ENCODE measurements around the gene TRIM56.
"Not testable (repeated sequence)": the region's sequence is repeated elsewhere in the genome, so short reads cannot be mapped to it uniquely, and the experiment has no call there.

Gene TRIM56

GRCh38 chr7:101113836-101114235, 28.6 kb downstream of the TRIM56 start:
- DNase-seq (ENCODE audit: low read depth, low spot score): no peak
- Histone ChIP-seq H3K9me3 (ENCODE audit: low read depth, low read length) (no peaks in the 10 kb centered on the region), H3K36me3 (ENCODE audit: insufficient read depth, low read length) (no peaks in the 10 kb centered on the region), H3K9ac (ENCODE audit: insufficient read length) (no peak overlapping the region), H3K4me3 (no peak overlapping the region), H3K27ac (no peak overlapping the region)
- TF ChIP-seq EZH2 (IDR thresholded peaks at IDR 0.05) (no peak), FOXP2 (optimal IDR thresholded peaks at IDR 0.05; ENCODE audit: control extremely low read depth, extremely low read length, insufficient read depth) (no peak), POLR2AphosphoS5 (IDR thresholded peaks at IDR 0.05; ENCODE audit: borderline replicate concordance, low read depth, low read length) (no peak)

GRCh38 chr7:101114492-101114891, 29.2 kb downstream of the TRIM56 start:
- DNase-seq (ENCODE audit: low read depth, low spot score): no peak

GRCh38 chr7:101115215-101115614, 29.9 kb downstream of the TRIM56 start:
- TF ChIP-seq POLR2AphosphoS5 (IDR thresholded peaks at IDR 0.05; ENCODE audit: borderline replicate concordance, low read depth, low read length) (no peak), EZH2 (IDR thresholded peaks at IDR 0.05) (no peak), FOXP2 (optimal IDR thresholded peaks at IDR 0.05; ENCODE audit: control extremely low read depth, extremely low read length, insufficient read depth) (no peak)
- Histone ChIP-seq H3K9me3 (ENCODE audit: low read depth, low read length) (no peaks in the 10 kb centered on the region), H3K36me3 (ENCODE audit: insufficient read depth, low read length) (no peaks in the 10 kb centered on the region), H3K27ac (no peak overlapping the region), H3K9ac (ENCODE audit: insufficient read length) (no peak overlapping the region), H3K4me3 (no peak overlapping the region)
- no peak for DNase-seq (ENCODE audit: low read depth, low spot score)

More at GRCh38 chr7:101114492-101114891, 29.2 kb downstream of the TRIM56 start:
- TF ChIP-seq FOXP2 (optimal IDR thresholded peaks at IDR 0.05; ENCODE audit: control extremely low read depth, extremely low read length, insufficient read depth): no peak
- TF ChIP-seq POLR2AphosphoS5 (IDR thresholded peaks at IDR 0.05; ENCODE audit: borderline replicate concordance, low read depth, low read length): no peak
- no peak overlapping the region for H3K4me3 ChIP-seq
- H3K27ac ChIP-seq: no peak overlapping the region
- H3K36me3 ChIP-seq (ENCODE audit: insufficient read depth, low read length): no peaks in the 10 kb centered on the region
- H3K9ac ChIP-seq (ENCODE audit: insufficient read length): no peak overlapping the region
- H3K9me3 ChIP-seq (ENCODE audit: low read depth, low read length): no peaks in the 10 kb centered on the region

GRCh38 chr7:101116898-101117297, 31.6 kb downstream of the TRIM56 start:
- DNase-seq (ENCODE audit: low read depth, low spot score): no peak
- Histone ChIP-seq H3K9ac (ENCODE audit: insufficient read length) (no peak overlapping the region), H3K4me3 (no peak overlapping the region), H3K9me3 (ENCODE audit: low read depth, low read length) (no peaks in the 10 kb centered on the region), H3K27ac (no peak overlapping the region), H3K36me3 (ENCODE audit: insufficient read depth, low read length) (no peaks in the 10 kb centered on the region)
- no peak for TF ChIP-seq FOXP2 (optimal IDR thresholded peaks at IDR 0.05; ENCODE audit: control extremely low read depth, extremely low read length, insufficient read depth)
- no peak for TF ChIP-seq EZH2 (IDR thresholded peaks at IDR 0.05)
- TF ChIP-seq POLR2AphosphoS5 (IDR thresholded peaks at IDR 0.05; ENCODE audit: borderline replicate concordance, low read depth, low read length): no peak

- no peak for DNase-seq (ENCODE audit: low read depth, low spot score)
- H3K4me3 ChIP-seq: no peak overlapping the region
- no peak overlapping the region for H3K27ac ChIP-seq
- H3K36me3 ChIP-seq (ENCODE audit: insufficient read depth, low read length): no peaks in the 10 kb centered on the region
- H3K9ac ChIP-seq (ENCODE audit: insufficient read length): no peak overlapping the region
- TF ChIP-seq EZH2 (IDR thresholded peaks at IDR 0.05): no peak
- no peak for TF ChIP-seq POLR2AphosphoS5 (IDR thresholded peaks at IDR 0.05; ENCODE audit: borderline replicate concordance, low read depth, low read length)
- no peak for TF ChIP-seq FOXP2 (optimal IDR thresholded peaks at IDR 0.05; ENCODE audit: control extremely low read depth, extremely low read length, insufficient read depth)
- H3K9me3 ChIP-seq (ENCODE audit: low read depth, low read length): no peaks in the 10 kb centered on the region
Measured at GRCh38 chr7:101118856-101119255, 33.6 kb downstream of the TRIM56 start.

GRCh38 chr7:101119876-101120275, 34.6 kb downstream of the TRIM56 start:
- Histone ChIP-seq H3K36me3 (ENCODE audit: insufficient read depth, low read length) (no peaks in the 10 kb centered on the region), H3K9me3 (ENCODE audit: low read depth, low read length) (no peaks in the 10 kb centered on the region), H3K4me3 (no peak overlapping the region), H3K27ac (no peak overlapping the region), H3K9ac (ENCODE audit: insufficient read length) (no peak overlapping the region)
- no peak for DNase-seq (ENCODE audit: low read depth, low spot score)
- TF ChIP-seq EZH2 (IDR thresholded peaks at IDR 0.05) (no peak), FOXP2 (optimal IDR thresholded peaks at IDR 0.05; ENCODE audit: control extremely low read depth, extremely low read length, insufficient read depth) (no peak), POLR2AphosphoS5 (IDR thresholded peaks at IDR 0.05; ENCODE audit: borderline replicate concordance, low read depth, low read length) (no peak)

GRCh38 chr7:101120315-101120714, 35.0 kb downstream of the TRIM56 start:
- Histone ChIP-seq H3K9me3 (ENCODE audit: low read depth, low read length) (no peaks in the 10 kb centered on the region), H3K4me3 (no peak overlapping the region), H3K9ac (ENCODE audit: insufficient read length) (no peak overlapping the region), H3K36me3 (ENCODE audit: insufficient read depth, low read length) (no peaks in the 10 kb centered on the region), H3K27ac (no peak overlapping the region)
- DNase-seq (ENCODE audit: low read depth, low spot score): no peak
- TF ChIP-seq EZH2 (IDR thresholded peaks at IDR 0.05) (no peak), FOXP2 (optimal IDR thresholded peaks at IDR 0.05; ENCODE audit: control extremely low read depth, extremely low read length, insufficient read depth) (no peak), POLR2AphosphoS5 (IDR thresholded peaks at IDR 0.05; ENCODE audit: borderline replicate concordance, low read depth, low read length) (no peak)

- H3K27ac ChIP-seq; H3K9ac ChIP-seq (ENCODE audit: insufficient read length); H3K4me3 ChIP-seq; DNase-seq (ENCODE audit: low read depth, low spot score); H3K36me3 ChIP-seq (ENCODE audit: insufficient read depth, low read length); H3K9me3 ChIP-seq (ENCODE audit: low read depth, low read length): not testable (repeated sequence)
Measured at GRCh38 chr7:101121631-101121990, 36.3 kb downstream of the TRIM56 start.

- Histone ChIP-seq H3K9ac (ENCODE audit: insufficient read length) (no peak overlapping the region), H3K4me3 (no peak overlapping the region)
Measured at GRCh38 chr7:101121991-101122932, 37.0 kb downstream of the TRIM56 start.

More at GRCh38 chr7:101121991-101122932, 37.0 kb downstream of the TRIM56 start:
- Histone ChIP-seq H3K27ac (no peak overlapping the region), H3K36me3 (ENCODE audit: insufficient read depth, low read length) (no peaks in the 10 kb centered on the region), H3K9me3 (ENCODE audit: low read depth, low read length) (no peaks in the 10 kb centered on the region)
- DNase-seq (ENCODE audit: low read depth, low spot score): no peak
- TF ChIP-seq EZH2 (IDR thresholded peaks at IDR 0.05) (no peak), FOXP2 (optimal IDR thresholded peaks at IDR 0.05; ENCODE audit: control extremely low read depth, extremely low read length, insufficient read depth) (no peak), POLR2AphosphoS5 (IDR thresholded peaks at IDR 0.05; ENCODE audit: borderline replicate concordance, low read depth, low read length) (no peak)
